ENCODE measurements around the gene COL4A1.
A peak's percentile ranks its signal among the peaks of the same experiment; 100 is the strongest.

COL4A1 gene

GRCh38 chr13:110138010-110138699 lies 168.8 kb downstream of the COL4A1 start:
- peaks cover 27 to 30% of the 10 kb centered on the region in 2 donors for H3K4me1 ChIP-seq (ENCODE audit: control insufficient read depth in 2 of 2, insufficient read depth in 1 of 2, low read depth in 1 of 2, low read length in 2 of 2)
- no peaks in the 10 kb centered on the region for H3K79me1 ChIP-seq (ENCODE audit: low read depth, low read length)
- no peaks in the 10 kb centered on the region for H3K36me3 ChIP-seq (replicated peaks in 1 of 2; ENCODE audit: control insufficient read depth in 2 of 2, insufficient read depth in 2 of 2, low read length in 2 of 2)
- WGBS, 2 donors (ENCODE audit: extremely low coverage in 2 of 2, insufficient read length in 2 of 2, insufficient replicate concordance in 1 of 2) = no CpG with 5 or more reads among the region's 60 CpGs
- H4K8ac ChIP-seq (ENCODE audit: low read depth, low read length) = no peak overlapping the region
- H2AFZ ChIP-seq (ENCODE audit: low read length) = peak overlapping the region; percentile 64
- no peak overlapping the region for H3K23ac ChIP-seq (ENCODE audit: low read depth, low read length, poor library complexity)
- H3K27ac ChIP-seq (replicated peaks; ENCODE audit: low read length) = no peak overlapping the region
- peak overlapping the region; percentile 11 for H4K91ac ChIP-seq (ENCODE audit: low read depth, low read length, poor library complexity)
- H3K4me3 ChIP-seq (ENCODE audit: low read length in 2 of 2) = peak overlapping the region in 1 of 2 donors; percentile 82
- peak overlapping the region; percentile 0 for H2BK15ac ChIP-seq (ENCODE audit: low read length)
- peak overlapping the region; percentile 15 for H3K14ac ChIP-seq (ENCODE audit: low read length)
- peak overlapping the region; percentile 88 for H3K9ac ChIP-seq (ENCODE audit: low read depth, low read length, poor library complexity)
- H3K18ac ChIP-seq (ENCODE audit: low read length) = peak overlapping the region; percentile 95
- H2BK5ac ChIP-seq (ENCODE audit: low read length) = no peak overlapping the region
- H2AK5ac ChIP-seq (ENCODE audit: low read depth, low read length) = peak overlapping the region; percentile 72
- H3K4ac ChIP-seq (ENCODE audit: low read length) = no peak overlapping the region
- H3K4me2 ChIP-seq (ENCODE audit: insufficient read depth, low read length, poor library complexity, severe bottlenecking) = peak overlapping the region; percentile 93
- H3K27me3 ChIP-seq (ENCODE audit: control insufficient read depth in 3 of 3, insufficient read depth in 3 of 3, low read depth in 1 of 3, low read length in 3 of 3) = no peaks in the 10 kb centered on the region
- DNase-seq (ENCODE audit: low spot score) = no peak
- peaks cover 0 to 9% of the 10 kb centered on the region in 2 donors for H3K9me3 ChIP-seq (replicated peaks in 1 of 2; ENCODE audit: control insufficient read depth in 2 of 2, insufficient read depth in 1 of 2, low read depth in 1 of 2, low read length in 2 of 2)
- peak overlapping the region; percentile 78 for H2BK12ac ChIP-seq (ENCODE audit: low read length)
- H2BK120ac ChIP-seq (ENCODE audit: low read depth, low read length) = no peak overlapping the region

DNA sequence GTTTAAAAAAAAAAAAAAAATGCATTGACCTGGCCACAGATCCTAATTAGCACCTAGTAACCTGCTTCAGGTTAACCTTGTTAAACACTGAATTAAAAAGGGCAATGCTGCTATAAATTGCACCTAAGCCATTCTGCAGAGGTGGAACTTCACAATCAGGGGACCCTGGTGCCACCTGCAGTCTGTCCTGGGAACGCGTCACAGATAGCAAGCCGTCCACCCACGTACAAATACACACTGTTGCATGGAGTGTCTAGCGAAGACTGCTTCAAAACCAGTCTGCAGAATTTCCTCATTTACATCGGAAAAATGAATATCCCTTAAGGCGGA lies 169.3 kb downstream of the COL4A1 start:
- no peak overlapping the region for H2BK15ac ChIP-seq (ENCODE audit: low read length)
- peaks cover 31 to 33% of the 10 kb centered on the region in 2 donors for H3K4me1 ChIP-seq (ENCODE audit: control insufficient read depth in 2 of 2, insufficient read depth in 1 of 2, low read depth in 1 of 2, low read length in 2 of 2)
- no peak overlapping the region for H2BK12ac ChIP-seq (ENCODE audit: low read length)
- H3K23ac ChIP-seq (ENCODE audit: low read depth, low read length, poor library complexity) = no peak overlapping the region
- H2BK5ac ChIP-seq (ENCODE audit: low read length) = no peak overlapping the region
- H2AFZ ChIP-seq (ENCODE audit: low read length) = peak overlapping the region; percentile 64
- H3K4me2 ChIP-seq (ENCODE audit: insufficient read depth, low read length, poor library complexity, severe bottlenecking) = peak overlapping the region; percentile 93
- no peak overlapping the region for H3K14ac ChIP-seq (ENCODE audit: low read length)
- no peak overlapping the region for H4K91ac ChIP-seq (ENCODE audit: low read depth, low read length, poor library complexity)
- WGBS, 2 donors (ENCODE audit: extremely low coverage in 2 of 2, insufficient read length in 2 of 2, insufficient replicate concordance in 1 of 2) = no CpG with 5 or more reads among the region's 7 CpGs
- H3K9ac ChIP-seq (ENCODE audit: low read depth, low read length, poor library complexity) = no peak overlapping the region
- no peak overlapping the region for H4K8ac ChIP-seq (ENCODE audit: low read depth, low read length)
- no peak for DNase-seq (ENCODE audit: low spot score)
- peak overlapping the region in 1 of 2 donors; percentile 82 for H3K4me3 ChIP-seq (ENCODE audit: low read length in 2 of 2)
- H3K36me3 ChIP-seq (replicated peaks in 1 of 2; ENCODE audit: control insufficient read depth in 2 of 2, insufficient read depth in 2 of 2, low read length in 2 of 2) = no peaks in the 10 kb centered on the region
- H3K27me3 ChIP-seq (ENCODE audit: control insufficient read depth in 3 of 3, insufficient read depth in 3 of 3, low read depth in 1 of 3, low read length in 3 of 3) = no peaks in the 10 kb centered on the region
- H3K79me1 ChIP-seq (ENCODE audit: low read depth, low read length) = no peaks in the 10 kb centered on the region
- no peak overlapping the region for H2AK5ac ChIP-seq (ENCODE audit: low read depth, low read length)
- no peak overlapping the region for H3K4ac ChIP-seq (ENCODE audit: low read length)
- no peak overlapping the region for H2BK120ac ChIP-seq (ENCODE audit: low read depth, low read length)
- no peak overlapping the region for H3K27ac ChIP-seq (replicated peaks; ENCODE audit: low read length)
- no peak overlapping the region for H3K18ac ChIP-seq (ENCODE audit: low read length)
- peaks cover 0 to 5% of the 10 kb centered on the region in 2 donors for H3K9me3 ChIP-seq (replicated peaks in 1 of 2; ENCODE audit: control insufficient read depth in 2 of 2, insufficient read depth in 1 of 2, low read depth in 1 of 2, low read length in 2 of 2)

DNA sequence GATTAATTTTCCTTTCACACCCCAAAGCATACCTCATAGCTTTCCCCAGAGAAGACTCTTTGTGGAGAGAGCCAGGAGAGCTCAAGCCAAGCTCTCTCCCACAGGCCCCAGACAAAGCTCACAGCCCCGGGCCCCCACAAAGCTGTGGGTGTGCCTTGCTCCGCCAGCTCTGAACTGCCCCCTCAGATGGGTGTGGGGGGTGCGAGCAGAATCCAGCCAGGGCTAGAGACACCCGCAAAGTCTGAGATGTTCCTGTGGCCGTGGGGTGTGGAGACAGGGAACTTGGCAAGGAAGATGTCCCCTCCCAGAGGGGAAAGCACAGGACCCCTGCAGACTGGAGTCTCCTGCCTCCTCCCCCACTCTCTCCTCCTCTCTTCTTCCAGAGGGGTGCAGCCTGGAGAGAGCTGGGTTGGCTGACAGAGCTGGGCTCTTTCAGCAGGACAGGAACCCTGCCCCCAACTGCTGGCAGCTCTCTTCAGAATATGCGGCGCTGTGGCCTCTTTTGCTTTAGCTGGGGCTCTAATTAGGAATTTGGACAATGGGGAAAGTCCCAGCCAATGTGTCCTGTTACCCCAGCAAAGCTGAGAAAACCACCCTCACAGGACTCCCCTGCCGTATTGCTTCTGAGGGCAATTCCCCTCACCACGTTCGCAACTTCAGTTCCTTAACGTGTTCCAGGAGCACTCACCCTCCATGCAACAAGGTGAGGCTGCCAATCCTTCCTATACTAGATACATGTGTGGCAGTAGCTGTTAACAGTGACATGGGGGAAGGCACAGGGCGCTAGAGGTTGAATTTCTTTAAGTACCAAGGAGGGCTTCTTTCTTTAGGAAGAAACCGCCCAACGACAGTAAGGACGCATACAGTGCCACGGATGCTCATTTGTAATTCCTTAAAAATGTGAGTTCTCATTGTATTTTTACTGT lies 170.0 kb downstream of the COL4A1 start:
- Histone ChIP-seq H3K9me3 (replicated peaks in 1 of 2; ENCODE audit: control insufficient read depth in 2 of 2, insufficient read depth in 1 of 2, low read depth in 1 of 2, low read length in 2 of 2) (no peaks in the 10 kb centered on the region), H2AFZ (ENCODE audit: low read length) (peak overlapping the region; percentile 79), H3K4me1 (ENCODE audit: control insufficient read depth in 2 of 2, insufficient read depth in 1 of 2, low read depth in 1 of 2, low read length in 2 of 2) (peaks cover 38 to 39% of the 10 kb centered on the region in 2 donors), H3K4ac (ENCODE audit: low read length) (no peak overlapping the region), H3K18ac (ENCODE audit: low read length) (peak overlapping the region; percentile 97), H2BK5ac (ENCODE audit: low read length) (peak overlapping the region; percentile 61), H3K4me2 (ENCODE audit: insufficient read depth, low read length, poor library complexity, severe bottlenecking) (peak overlapping the region; percentile 55), H2BK12ac (ENCODE audit: low read length) (peak overlapping the region; percentile 98), H4K8ac (ENCODE audit: low read depth, low read length) (no peak overlapping the region), H3K27ac (replicated peaks; ENCODE audit: low read length) (peak overlapping the region; percentile 88), H3K79me1 (ENCODE audit: low read depth, low read length) (no peaks in the 10 kb centered on the region), H2BK120ac (ENCODE audit: low read depth, low read length) (peak overlapping the region; percentile 95), H4K91ac (ENCODE audit: low read depth, low read length, poor library complexity) (no peak overlapping the region), H3K4me3 (ENCODE audit: low read length in 2 of 2) (no peak overlapping the region), H3K9ac (ENCODE audit: low read depth, low read length, poor library complexity) (no peak overlapping the region), H2BK15ac (ENCODE audit: low read length) (peak overlapping the region; percentile 31), H3K27me3 (ENCODE audit: control insufficient read depth in 3 of 3, insufficient read depth in 3 of 3, low read depth in 1 of 3, low read length in 3 of 3) (no peaks in the 10 kb centered on the region), H3K23ac (ENCODE audit: low read depth, low read length, poor library complexity) (peak overlapping the region; percentile 61), H2AK5ac (ENCODE audit: low read depth, low read length) (peak overlapping the region; percentile 85), H3K36me3 (replicated peaks in 1 of 2; ENCODE audit: control insufficient read depth in 2 of 2, insufficient read depth in 2 of 2, low read length in 2 of 2) (no peaks in the 10 kb centered on the region), H3K14ac (ENCODE audit: low read length) (peak overlapping the region; percentile 91)
- no CpG with 5 or more reads among the region's 16 CpGs for WGBS, 2 donors (ENCODE audit: extremely low coverage in 2 of 2, insufficient read length in 2 of 2, insufficient replicate concordance in 1 of 2)
- DNase-seq (ENCODE audit: low spot score) = no peak

Measured in neuronal stem cell (in vitro differentiated cells).